GM23338 (cell line): Measurements from ENCODE around the gene PROSER2. TPM values are rescaled to one million over a fixed set of nuclear protein-coding genes. Genes with fewer than 3 reads are reported as not detected.

Experiments
- ATAC-seq: fragments of 200-7000 bp; cut with Tn5 transposase; 3 replicates; pipeline ENCODE4 v1.9.1; 2020
- DNase-seq: peaks from one replicate; pipeline ENCODE4 v3.0.0-alpha.2; 2015; ENCODE audit warnings: low spot score
- H2AFZ ChIP-seq: fragments of 200-600 bp; sonication (generic); 2 replicates; pipeline ENCODE4 v1.8.0; 2016; ENCODE audit warnings: antibody characterized with exemption, mild to moderate bottlenecking, moderate library complexity
- H3F3A ChIP-seq: fragments of 200-600 bp; sonication (generic); replicated peaks from 2 replicates; pipeline ENCODE4 v1.8.0; 2017; ENCODE audit warnings: antibody characterized with exemption, mixed run types, low read depth
- H3K27ac ChIP-seq: fragments of 200-600 bp; sonication (generic); 2 replicates; pipeline ENCODE4 v1.6.1; 2016; ENCODE audit warnings: low read depth
- H3K27me3 ChIP-seq: fragments of 200-600 bp; sonication (generic); 2 replicates; pipeline ENCODE4 v1.8.0; 2016; ENCODE audit warnings: mild to moderate bottlenecking, mixed run types, moderate library complexity; ENCODE audit not compliant: insufficient read depth
- H3K36me3 ChIP-seq: fragments of 200-600 bp; sonication (generic); 2 replicates; pipeline ENCODE4 v1.8.0; 2016; ENCODE audit warnings: mild to moderate bottlenecking; ENCODE audit not compliant: insufficient read depth
- H3K4me1 ChIP-seq: fragments of 200-600 bp; sonication (generic); 2 replicates; pipeline ENCODE4 v1.8.0; 2016; ENCODE audit warnings: mild to moderate bottlenecking, moderate library complexity; ENCODE audit not compliant: insufficient read depth
- H3K4me2 ChIP-seq: fragments of 200-600 bp; sonication (generic); 2 replicates; pipeline ENCODE4 v1.7.1; 2017; ENCODE audit warnings: mixed run types
- H3K4me3 ChIP-seq: fragments of 200-600 bp; sonication (generic); 2 replicates; pipeline ENCODE4 v1.6.1; 2016; ENCODE audit warnings: mixed run types
- H3K79me2 ChIP-seq: fragments of 200-600 bp; sonication (generic); replicated peaks from 2 replicates; pipeline ENCODE4 v1.8.0; 2017; ENCODE audit warnings: mild to moderate bottlenecking; ENCODE audit not compliant: insufficient read depth
- H3K9me2 ChIP-seq: fragments of 200-600 bp; sonication (generic); 2 replicates; pipeline ENCODE4 v1.8.0; 2017; ENCODE audit not compliant: insufficient read depth
- H4K20me1 ChIP-seq: fragments of 200-600 bp; sonication (generic); replicated peaks from 2 replicates; pipeline ENCODE4 v1.8.0; 2017; ENCODE audit warnings: mild to moderate bottlenecking; ENCODE audit not compliant: insufficient read depth
- H3K27ac Mint-ChIP-seq: 2 replicates; pipeline ENCODE4 v1.8.0; 2020; ENCODE audit warnings: inconsistent platforms, mild to moderate bottlenecking, moderate library complexity, mixed read lengths
- H3K27me3 Mint-ChIP-seq: 3 replicates; pipeline ENCODE4 v1.8.0; 2022; ENCODE audit warnings: low read depth, mild to moderate bottlenecking, moderate library complexity, mixed read lengths, inconsistent platforms; ENCODE audit not compliant: insufficient read depth, poor library complexity
- H3K36me3 Mint-ChIP-seq: 3 replicates; pipeline ENCODE4 v1.8.0; 2021; ENCODE audit warnings: low read depth, mild to moderate bottlenecking, inconsistent platforms, moderate library complexity, mixed read lengths
- H3K4me1 Mint-ChIP-seq: 3 replicates; pipeline ENCODE4 v1.8.0; 2020; ENCODE audit warnings: mild to moderate bottlenecking, inconsistent platforms, mixed read lengths
- H3K4me3 Mint-ChIP-seq: 3 replicates; pipeline ENCODE4 v1.8.0; 2021; ENCODE audit warnings: moderate library complexity, mild to moderate bottlenecking, inconsistent platforms, mixed read lengths
- H3K9me3 Mint-ChIP-seq: 3 replicates; pipeline ENCODE4 v1.8.0; 2020; ENCODE audit warnings: moderate library complexity, mild to moderate bottlenecking, inconsistent platforms, mixed read lengths
- CREB1 ChIP-seq: fragments of 250-450 bp; sonication (Bioruptor Pico); IDR thresholded peaks from 2 replicates; pipeline ENCODE4 v1.5.0; 2020; ENCODE audit warnings: low read depth, mild to moderate bottlenecking, moderate library complexity
- CTCF ChIP-seq, 2 experiments: fragments of 200-600 bp in 1 of 2; sonication (generic) in 1 of 2; conservative IDR thresholded peaks; 2 replicates each; pipeline versions ENCODE4 v1.5.1 to v1.6.1; 2016 to 2017; ENCODE audit warnings: antibody characterized with exemption in 2 of 2, low read depth in 2 of 2, mild to moderate bottlenecking in 2 of 2, moderate library complexity in 1 of 2
- ETS1 ChIP-seq: IDR thresholded peaks from 2 replicates; pipeline ENCODE4 v1.6.1; 2016; ENCODE audit warnings: antibody characterized with exemption
- EZH2 ChIP-seq: fragments of 200-600 bp; sonication (generic); IDR thresholded peaks from one replicate; pipeline ENCODE4 v1.8.0; 2017; ENCODE audit warnings: antibody characterized with exemption, mild to moderate bottlenecking, low read depth; ENCODE audit not compliant: unreplicated experiment
- EZH2phosphoT487 ChIP-seq: fragments of 200-600 bp; sonication (generic); IDR thresholded peaks from one replicate; pipeline ENCODE4 v1.8.1; 2018; ENCODE audit warnings: antibody characterized with exemption; ENCODE audit not compliant: unreplicated experiment
- JUNB ChIP-seq: IDR thresholded peaks from one replicate; pipeline ENCODE4 v1.6.1; 2016; ENCODE audit warnings: antibody characterized with exemption; ENCODE audit not compliant: unreplicated experiment
- POLR2AphosphoS5 ChIP-seq: IDR thresholded peaks from 2 replicates; pipeline ENCODE4 v1.6.1; 2016; ENCODE audit warnings: antibody characterized with exemption, low read depth
- STAT1 ChIP-seq: IDR thresholded peaks from one replicate; pipeline ENCODE4 v1.6.1; 2016; ENCODE audit warnings: antibody characterized with exemption; ENCODE audit not compliant: unreplicated experiment
- ZNF114 ChIP-seq: fragments of 250-450 bp; sonication (Bioruptor Pico); IDR thresholded peaks from 2 replicates; pipeline ENCODE4 v1.5.0; 2020; ENCODE audit warnings: mild to moderate bottlenecking, moderate library complexity
- ZNF331 ChIP-seq: fragments of 250-450 bp; sonication (Bioruptor Pico); IDR thresholded peaks from 2 replicates; pipeline ENCODE4 v1.5.0; 2020; ENCODE audit warnings: low read depth, mild to moderate bottlenecking, moderate library complexity
- ZNF462 ChIP-seq: fragments of 250-450 bp; sonication (Bioruptor Pico); IDR thresholded peaks from 2 replicates; pipeline ENCODE4 v1.5.0; 2020; ENCODE audit warnings: mild to moderate bottlenecking, moderate library complexity
- polyA plus RNA-seq: library from polyadenylated mRNA; unstranded; fragments of >200 nt; fragmentation: Nextera tagmentation; extraction: Ambion mirVana; gene quantifications from 2 replicates; pipeline ENCODE4 v1.2.1, GENCODE V29; 2016
- total RNA-seq: library from RNA; depleted of rRNA; stranded (reverse); fragments of >200 nt; shearing (Covaris generic); gene quantifications from 2 replicates; pipeline ENCODE4 v1.2.3, GENCODE V29; 2014

PROSER2 gene
- total and polyA plus RNA-seq, 2 experiments from 2014 or later, result 4.2 to 10.8 TPM

- no peak overlapping the region for H3K27ac ChIP-seq
- no peaks in the 10 kb centered on the region for H3K9me3 Mint-ChIP-seq
- H3K4me3 ChIP-seq, result no peak overlapping the region
- H3K36me3 ChIP-seq, result no peaks in the 10 kb centered on the region
- no peaks in the 10 kb centered on the region for H3K4me1 ChIP-seq
- DNase-seq, result no peak
- H3K27me3 Mint-ChIP-seq, result no peaks in the 10 kb centered on the region
- no peaks in the 10 kb centered on the region for H3F3A ChIP-seq
- no peak overlapping the region for H3K27ac Mint-ChIP-seq
- no peak overlapping the region for H3K4me3 Mint-ChIP-seq
- H3K4me1 Mint-ChIP-seq, result no peaks in the 10 kb centered on the region
- no peaks in the 10 kb centered on the region for H3K27me3 ChIP-seq
- H3K4me2 ChIP-seq, result no peak overlapping the region
- TF ChIP-seq ZNF462 (no peak), JUNB (no peak), STAT1 (no peak), ZNF114 (no peak)
- no peaks in the 10 kb centered on the region for H3K36me3 Mint-ChIP-seq
- H4K20me1 ChIP-seq, result no peaks in the 10 kb centered on the region
- H2AFZ ChIP-seq, result no peak overlapping the region
- H3K79me2 ChIP-seq, result no peaks in the 10 kb centered on the region
- ATAC-seq, result no peak
- no peaks in the 10 kb centered on the region for H3K9me2 ChIP-seq
These were observed 15.2 kb downstream of the PROSER2 start for GRCh38 chr10:11838298-11838852.

- Histone ChIP-seq H3K27me3 (no peaks in the 10 kb centered on the region), H2AFZ (no peak overlapping the region), H3K79me2 (no peaks in the 10 kb centered on the region), H3K27ac (no peak overlapping the region), H3K9me2 (no peaks in the 10 kb centered on the region), H3K36me3 (no peaks in the 10 kb centered on the region), H3F3A (no peaks in the 10 kb centered on the region), H3K4me2 (no peak overlapping the region), H3K4me1 (no peaks in the 10 kb centered on the region), H4K20me1 (no peaks in the 10 kb centered on the region), H3K4me3 (no peak overlapping the region)
- H3K36me3 Mint-ChIP-seq, result no peaks in the 10 kb centered on the region
- H3K27ac Mint-ChIP-seq, result no peak overlapping the region
- H3K9me3 Mint-ChIP-seq, result no peaks in the 10 kb centered on the region
- no peak overlapping the region for H3K4me3 Mint-ChIP-seq
- DNase-seq (no peak), ATAC-seq (no peak)
- H3K4me1 Mint-ChIP-seq, result no peaks in the 10 kb centered on the region
- H3K27me3 Mint-ChIP-seq, result peaks cover under 1% of the 10 kb centered on the region
- TF ChIP-seq ETS1, result no peak
- TF ChIP-seq JUNB, result no peak
- no peak for TF ChIP-seq STAT1
- TF ChIP-seq EZH2, result no peak
- no peak for TF ChIP-seq CTCF (conservative IDR thresholded peaks at IDR 0.05; ENCODE audit: low read depth in 2 of 2)
- no peak for TF ChIP-seq CREB1
- TF ChIP-seq EZH2phosphoT487, result no peak
- no peak for TF ChIP-seq ZNF114
- TF ChIP-seq ZNF331 (CRISPR knock-in tag), result no peak
- TF ChIP-seq POLR2AphosphoS5, result no peak
These were observed 18.2 kb downstream of the PROSER2 start for GRCh38 chr10:11841375-11841774.
